PC-9 (cell line): ENCODE data around the gene RHEX. TPM values are rescaled to one million over a fixed set of nuclear protein-coding genes. Genes with fewer than 3 reads are reported as not detected.

Experiments used
- BruUV-seq: library from RNA; stranded (reverse); fragments of 400-500 nt; replicated peaks from 2 replicates; lab custom pipeline; 2021; lab: Mats Ljungman, UMichigan
- CTCF ChIA-PET: fragments of 300-600 bp; sonication (Branson Sonifier 250); formaldehyde crosslinking; loops from one replicate; lab custom pipeline; 2022; ENCODE audit warnings: antibody characterized with exemption; lab: Charles Lee
- POLR2A ChIA-PET: fragments of 300-600 bp; sonication (Branson Sonifier 250); formaldehyde crosslinking; loops from one replicate; lab custom pipeline; 2022; ENCODE audit warnings: antibody characterized with exemption; ENCODE audit not compliant: unreplicated experiment; lab: Charles Lee
- DNase-seq, 2 experiments: peaks; one replicate each; pipeline versions ENCODE4 v3.0.0 to v3.0.0-alpha.2; 2015 to 2022; ENCODE audit warnings: mixed read lengths in 1 of 2
- H2AFZ ChIP-seq: fragments of 200-600 bp; sonication (generic); 2 replicates; pipeline ENCODE4 v1.8.1; 2017; ENCODE audit warnings: antibody characterized with exemption
- H3F3A ChIP-seq: fragments of 200-600 bp; sonication (generic); 2 replicates; pipeline ENCODE4 v1.8.1; 2017; ENCODE audit warnings: antibody characterized with exemption, mild to moderate bottlenecking, low read depth; ENCODE audit not compliant: insufficient read depth
- H3K27ac ChIP-seq: fragments of 200-600 bp; sonication (generic); 2 replicates; pipeline ENCODE4 v1.6.1; 2016; ENCODE audit warnings: mixed run types
- H3K27me3 ChIP-seq: fragments of 200-600 bp; sonication (generic); 2 replicates; pipeline ENCODE4 v1.6.1; 2016; ENCODE audit warnings: low read depth, mixed run types; ENCODE audit not compliant: insufficient read depth
- H3K36me3 ChIP-seq: fragments of 200-600 bp; sonication (generic); 2 replicates; pipeline ENCODE4 v1.6.1; 2016; ENCODE audit warnings: low read depth, mixed run types
- H3K4me1 ChIP-seq: fragments of 200-600 bp; sonication (generic); replicated peaks from 2 replicates; pipeline ENCODE4 v1.6.1; 2016; ENCODE audit warnings: mixed run types; ENCODE audit not compliant: insufficient read depth
- H3K4me2 ChIP-seq: fragments of 200-600 bp; sonication (generic); 2 replicates; pipeline ENCODE4 v1.6.1; 2017; ENCODE audit warnings: mixed run types
- H3K4me3 ChIP-seq: fragments of 200-600 bp; sonication (generic); 2 replicates; pipeline ENCODE4 v1.6.1; 2016; ENCODE audit warnings: mixed run types
- H3K79me2 ChIP-seq: fragments of 200-600 bp; sonication (generic); 2 replicates; pipeline ENCODE4 v1.6.1; 2017; ENCODE audit warnings: low read depth, mixed run types
- H3K9me2 ChIP-seq: fragments of 200-600 bp; sonication (generic); 2 replicates; pipeline ENCODE4 v1.8.1; 2017; ENCODE audit warnings: mild to moderate bottlenecking; ENCODE audit not compliant: insufficient read depth
- H3K9me3 ChIP-seq: fragments of 200-600 bp; sonication (generic); 2 replicates; pipeline ENCODE4 v1.8.1; 2016; ENCODE audit warnings: low read depth; ENCODE audit not compliant: insufficient read depth
- H4K20me1 ChIP-seq: fragments of 200-600 bp; sonication (generic); 2 replicates; pipeline ENCODE4 v1.8.1; 2017; ENCODE audit not compliant: insufficient read depth
- EZH2 ChIP-seq: fragments of 200-600 bp; sonication (generic); IDR thresholded peaks from 2 replicates; pipeline ENCODE4 v1.8.0; 2017; ENCODE audit warnings: antibody characterized with exemption, low read depth
- intact Hi-C: fragments of 100-400 bp; cut with micrococcal nuclease; formaldehyde crosslinking; loops from one replicate; pipeline ENCODE4 v1.10.0; 2022; ENCODE audit not compliant: unreplicated experiment
- total RNA-seq: library from RNA; stranded (reverse); gene quantifications from 2 replicates; pipeline ENCODE4 v1.2.3, GENCODE V29; 2021
- TF ChIP-seq, protein P1 (sequence below): fragments of 200-600 bp; sonication (generic); conservative IDR thresholded peaks from 2 replicates; pipeline ENCODE4 v1.6.1; 2017; ENCODE audit warnings: mixed run types, antibody characterized with exemption, mild to moderate bottlenecking, moderate library complexity

The RHEX gene
- total RNA-seq, 1 experiment from 2014 or later = not detected

DNA sequence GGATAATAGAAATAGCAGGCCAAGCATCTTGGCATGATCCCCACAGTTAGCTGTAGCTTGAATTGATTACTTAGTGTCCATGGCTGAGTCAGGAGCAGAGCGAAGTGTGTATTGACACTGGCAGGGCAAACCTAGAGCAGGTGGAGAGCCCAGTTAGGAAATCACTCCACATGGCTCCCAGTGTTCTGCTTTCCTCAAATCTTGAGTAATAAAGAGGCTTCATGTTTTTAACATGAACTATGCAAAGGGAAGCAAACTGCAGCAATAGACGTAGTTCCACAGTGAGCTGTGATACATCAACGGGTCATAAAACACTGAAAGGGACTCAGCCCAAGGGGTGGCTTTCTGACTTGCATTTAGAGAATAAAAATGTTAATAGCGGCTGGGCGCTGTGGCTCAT lies 28.9 kb downstream of the RHEX start:
- CTCF ChIA-PET = no interaction called here
- TF ChIP-seq, protein P1, sequence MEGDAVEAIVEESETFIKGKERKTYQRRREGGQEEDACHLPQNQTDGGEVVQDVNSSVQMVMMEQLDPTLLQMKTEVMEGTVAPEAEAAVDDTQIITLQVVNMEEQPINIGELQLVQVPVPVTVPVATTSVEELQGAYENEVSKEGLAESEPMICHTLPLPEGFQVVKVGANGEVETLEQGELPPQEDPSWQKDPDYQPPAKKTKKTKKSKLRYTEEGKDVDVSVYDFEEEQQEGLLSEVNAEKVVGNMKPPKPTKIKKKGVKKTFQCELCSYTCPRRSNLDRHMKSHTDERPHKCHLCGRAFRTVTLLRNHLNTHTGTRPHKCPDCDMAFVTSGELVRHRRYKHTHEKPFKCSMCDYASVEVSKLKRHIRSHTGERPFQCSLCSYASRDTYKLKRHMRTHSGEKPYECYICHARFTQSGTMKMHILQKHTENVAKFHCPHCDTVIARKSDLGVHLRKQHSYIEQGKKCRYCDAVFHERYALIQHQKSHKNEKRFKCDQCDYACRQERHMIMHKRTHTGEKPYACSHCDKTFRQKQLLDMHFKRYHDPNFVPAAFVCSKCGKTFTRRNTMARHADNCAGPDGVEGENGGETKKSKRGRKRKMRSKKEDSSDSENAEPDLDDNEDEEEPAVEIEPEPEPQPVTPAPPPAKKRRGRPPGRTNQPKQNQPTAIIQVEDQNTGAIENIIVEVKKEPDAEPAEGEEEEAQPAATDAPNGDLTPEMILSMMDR = no peak
- no peak for TF ChIP-seq EZH2

DNA sequence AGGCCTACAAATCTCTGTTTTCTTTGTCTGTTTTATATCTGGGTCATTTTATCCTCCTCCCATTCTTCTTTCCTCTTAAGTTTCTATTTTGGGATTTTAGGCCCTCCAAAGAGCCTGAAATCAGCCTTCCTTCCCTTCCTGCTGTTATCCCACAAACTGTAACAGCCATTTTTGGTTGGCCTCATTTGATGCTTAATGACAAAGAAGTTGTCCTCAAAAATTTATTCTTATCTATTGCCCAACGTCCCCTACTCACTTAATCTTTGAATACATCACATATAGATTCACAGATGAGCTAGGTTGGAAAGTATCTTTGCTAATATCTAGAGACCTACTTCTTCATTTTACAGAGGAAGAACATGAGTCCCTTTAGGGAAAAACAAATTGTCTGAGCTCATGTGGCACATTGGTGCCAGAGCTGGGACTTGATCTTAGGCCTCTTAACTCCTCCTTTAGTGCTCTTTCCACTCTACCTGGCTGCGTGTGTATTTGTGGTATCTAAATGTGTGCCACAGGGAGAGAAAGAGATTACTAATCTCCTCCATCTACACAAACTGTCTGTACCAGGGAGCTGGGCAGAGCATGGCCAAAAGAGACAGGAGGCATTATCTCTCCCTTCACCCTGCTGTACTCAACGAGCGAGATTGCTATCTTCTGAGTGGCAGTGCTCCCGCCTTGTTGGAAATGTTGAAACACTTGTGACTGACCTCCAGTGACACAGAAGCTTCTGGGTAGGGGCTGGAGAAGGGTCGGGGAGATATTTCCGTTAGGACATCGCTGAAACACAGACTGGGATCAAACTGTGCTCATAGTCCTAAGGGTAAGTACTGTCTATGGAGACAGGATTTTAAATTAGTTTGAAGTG lies 30.1 kb downstream of the RHEX start:
- intact Hi-C loops = no loop called here
- no peak overlapping the region for H2AFZ ChIP-seq
- no peak overlapping the region for H3K27ac ChIP-seq
- BruUV-seq = no TSS peak
- no peak for DNase-seq
- H4K20me1 ChIP-seq = no peaks in the 10 kb centered on the region
- H3K79me2 ChIP-seq = no peaks in the 10 kb centered on the region
- H3K36me3 ChIP-seq = no peaks in the 10 kb centered on the region
- no peaks in the 10 kb centered on the region for H3K9me2 ChIP-seq
- no peaks in the 10 kb centered on the region for H3F3A ChIP-seq
- TF ChIP-seq EZH2 = no peak
- TF ChIP-seq, protein P1 = no peak
- ChIA-PET CTCF (no interaction called here), POLR2A (no interaction called here)
- H3K27me3 ChIP-seq = no peaks in the 10 kb centered on the region
- H3K4me3 ChIP-seq = no peak overlapping the region
- no peaks in the 10 kb centered on the region for H3K4me1 ChIP-seq
- no peak overlapping the region for H3K4me2 ChIP-seq
- no peaks in the 10 kb centered on the region for H3K9me3 ChIP-seq

More for the DNA sequence above, 28.9 kb downstream of the RHEX start:
- Histone ChIP-seq H3K36me3 (no peaks in the 10 kb centered on the region), H2AFZ (no peak overlapping the region), H3K9me3 (no peaks in the 10 kb centered on the region), H4K20me1 (no peaks in the 10 kb centered on the region), H3K27ac (no peak overlapping the region), H3K4me3 (no peak overlapping the region), H3K79me2 (no peaks in the 10 kb centered on the region), H3K4me2 (no peak overlapping the region), H3F3A (no peaks in the 10 kb centered on the region), H3K27me3 (no peaks in the 10 kb centered on the region), H3K9me2 (no peaks in the 10 kb centered on the region), H3K4me1 (no peaks in the 10 kb centered on the region)
- DNase-seq = no peak
- intact Hi-C loops = no loop called here
- BruUV-seq = no TSS peak
- POLR2A ChIA-PET = no interaction called here

DNA sequence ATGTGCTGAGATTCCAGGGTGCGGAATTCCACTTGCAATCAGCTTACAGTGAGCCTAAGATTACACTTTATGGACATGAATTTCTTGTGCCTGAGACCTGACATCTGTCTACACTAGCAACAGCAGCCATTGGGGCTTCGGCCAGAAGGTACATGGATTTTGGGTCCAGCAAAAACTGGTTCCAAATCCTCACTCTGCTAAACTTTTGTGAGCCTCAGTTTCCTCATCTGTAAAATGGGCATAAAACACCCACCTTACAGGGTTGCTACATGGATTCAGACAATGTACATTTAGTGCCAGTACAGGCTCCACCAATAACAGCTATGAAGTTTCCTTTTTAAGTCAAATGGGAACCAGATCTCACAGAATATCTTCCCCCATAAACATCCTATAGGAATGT lies 30.8 kb downstream of the RHEX start:
- no peak for TF ChIP-seq EZH2
- TF ChIP-seq, protein P1 = no peak
- H3K4me3 ChIP-seq = no peak overlapping the region
- CTCF ChIA-PET = no interaction called here

More for the DNA sequence above, 30.8 kb downstream of the RHEX start:
- Histone ChIP-seq H3K27me3 (no peaks in the 10 kb centered on the region), H3K9me2 (no peaks in the 10 kb centered on the region), H3K9me3 (no peaks in the 10 kb centered on the region), H4K20me1 (no peaks in the 10 kb centered on the region), H3K36me3 (no peaks in the 10 kb centered on the region), H2AFZ (no peak overlapping the region), H3K4me2 (no peak overlapping the region), H3K4me1 (no peaks in the 10 kb centered on the region), H3F3A (no peaks in the 10 kb centered on the region), H3K27ac (no peak overlapping the region), H3K79me2 (no peaks in the 10 kb centered on the region)
- intact Hi-C loops = no loop called here
- no TSS peak for BruUV-seq
- POLR2A ChIA-PET = no interaction called here
- DNase-seq = no peak
